Suprapubic skin (tissue), 3 donors: ENCODE measurements around the gene C16orf95.
"Not testable (repeated sequence)": the region's sequence is repeated elsewhere in the genome, so short reads cannot be mapped to it uniquely, and the experiment has no call there.

Source experiments
- POLR2A ChIP-seq, 2 donors: fragments of 450-650 bp; IDR thresholded peaks; one replicate each; pipeline ENCODE4 v1.6.1; 2017; ENCODE audit warnings: antibody characterized with exemption in 2 of 2, mild to moderate bottlenecking in 2 of 2, moderate library complexity in 2 of 2
- TF ChIP-seq, protein P1 (sequence below), 2 donors: fragments of 200-600 bp in 1 of 2; fragments of 450-650 bp in 1 of 2; sonication (generic) in 1 of 2; IDR thresholded peaks; one replicate each; pipeline ENCODE4 v1.5.1; 2016 to 2019; ENCODE audit warnings: antibody characterized with exemption in 2 of 2, mild to moderate bottlenecking in 1 of 2, moderate library complexity in 1 of 2

GRCh38 chr16:87339724-87340105, 22.5 kb upstream of the C16orf95 start:
- TF ChIP-seq, protein P1, sequence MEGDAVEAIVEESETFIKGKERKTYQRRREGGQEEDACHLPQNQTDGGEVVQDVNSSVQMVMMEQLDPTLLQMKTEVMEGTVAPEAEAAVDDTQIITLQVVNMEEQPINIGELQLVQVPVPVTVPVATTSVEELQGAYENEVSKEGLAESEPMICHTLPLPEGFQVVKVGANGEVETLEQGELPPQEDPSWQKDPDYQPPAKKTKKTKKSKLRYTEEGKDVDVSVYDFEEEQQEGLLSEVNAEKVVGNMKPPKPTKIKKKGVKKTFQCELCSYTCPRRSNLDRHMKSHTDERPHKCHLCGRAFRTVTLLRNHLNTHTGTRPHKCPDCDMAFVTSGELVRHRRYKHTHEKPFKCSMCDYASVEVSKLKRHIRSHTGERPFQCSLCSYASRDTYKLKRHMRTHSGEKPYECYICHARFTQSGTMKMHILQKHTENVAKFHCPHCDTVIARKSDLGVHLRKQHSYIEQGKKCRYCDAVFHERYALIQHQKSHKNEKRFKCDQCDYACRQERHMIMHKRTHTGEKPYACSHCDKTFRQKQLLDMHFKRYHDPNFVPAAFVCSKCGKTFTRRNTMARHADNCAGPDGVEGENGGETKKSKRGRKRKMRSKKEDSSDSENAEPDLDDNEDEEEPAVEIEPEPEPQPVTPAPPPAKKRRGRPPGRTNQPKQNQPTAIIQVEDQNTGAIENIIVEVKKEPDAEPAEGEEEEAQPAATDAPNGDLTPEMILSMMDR (IDR thresholded peaks at IDR 0.05) = not testable (repeated sequence)
- TF ChIP-seq POLR2A (IDR thresholded peaks at IDR 0.05) = not testable (repeated sequence)
